Measurements from ENCODE around the gene HNRNPA0. TPM values are rescaled to one million over a fixed set of nuclear protein-coding genes. Genes with fewer than 3 reads are reported as not detected.

Gene HNRNPA0
- total and polyA plus RNA-seq, 2 of the 8 experiments (the other 6 are each of a cell fraction or from before 2014, with no cell fraction given): 22.0 to 71.3 TPM

- no peak for TF ChIP-seq SRF (IDR thresholded peaks at IDR 0.05; ENCODE audit: low read depth, low read length)
- no peak for TF ChIP-seq TAF7 (optimal IDR thresholded peaks at IDR 0.05; ENCODE audit: borderline replicate concordance, low read depth, low read length)
- TF ChIP-seq YY1 (IDR thresholded peaks at IDR 0.05; ENCODE audit: low read depth, low read length): no peak
- TF ChIP-seq POU5F1 (IDR thresholded peaks at IDR 0.05; ENCODE audit: low read depth, low read length): no peak
- no peak for TF ChIP-seq CBX8 (IDR thresholded peaks at IDR 0.05; ENCODE audit: borderline replicate concordance, low read depth, low read length)
- no peak for TF ChIP-seq TCF12 (IDR thresholded peaks at IDR 0.05; ENCODE audit: low read depth, low read length)
- TF ChIP-seq JUND (IDR thresholded peaks at IDR 0.05; ENCODE audit: low read length): no peak
- TF ChIP-seq CEBPB (IDR thresholded peaks at IDR 0.05; ENCODE audit: low read depth, low read length): no peak
- no peak for TF ChIP-seq ATF2 (IDR thresholded peaks at IDR 0.05; ENCODE audit: low read length)
- TF ChIP-seq FOSL1 (IDR thresholded peaks at IDR 0.05; ENCODE audit: insufficient read depth, low read depth, low read length): no peak
Measured at GRCh38 chr5:137741718-137742117, 12.4 kb downstream of the HNRNPA0 start (continued).

Data from H1 (cell line).